ENCODE measurements around the gene RUFY1.

Gene RUFY1

DNA sequence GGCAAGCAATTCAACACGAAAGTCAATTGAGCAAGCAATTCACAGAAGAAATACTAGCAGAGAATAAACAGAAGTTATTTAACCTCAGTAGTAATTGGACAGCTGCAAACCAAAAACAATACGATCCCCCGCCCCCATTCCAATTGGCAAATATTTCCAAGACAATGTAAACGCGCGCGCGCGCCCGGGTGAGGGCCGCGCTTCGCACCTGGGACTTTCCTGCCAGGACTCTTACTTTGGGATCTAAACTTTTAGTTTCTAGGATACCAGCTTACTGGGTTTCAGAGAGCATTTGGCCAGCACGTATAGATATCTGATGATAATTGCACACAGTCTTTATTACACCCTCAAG, 8.6 kb downstream of the RUFY1 start:
- Histone ChIP-seq H3K9me3 (replicated peaks in 1 of 11) (no peaks in the 10 kb centered on the region), H3K27me3 (no peaks in the 10 kb centered on the region), H3K4me3 (no peak overlapping the region), H3K36me3 (peaks cover 55 to 91% (median 63%) of the 10 kb centered on the region in 11 experiments), H4K20me1 (peaks cover 3 to 82% (median 26%) of the 10 kb centered on the region in 11 experiments; a peak in 14 of 22 replicates), H3K4me2 (no peak overlapping the region), H3K27ac (no peak overlapping the region), H3K9ac (no peak overlapping the region), H3K4me1 (peaks cover 0 to 13% (median 2%) of the 10 kb centered on the region in 10 experiments; a peak in 11 of 20 replicates)
- no peak for TF ChIP-seq Cebpa-rat (IDR thresholded peaks at IDR 0.05)

DNA sequence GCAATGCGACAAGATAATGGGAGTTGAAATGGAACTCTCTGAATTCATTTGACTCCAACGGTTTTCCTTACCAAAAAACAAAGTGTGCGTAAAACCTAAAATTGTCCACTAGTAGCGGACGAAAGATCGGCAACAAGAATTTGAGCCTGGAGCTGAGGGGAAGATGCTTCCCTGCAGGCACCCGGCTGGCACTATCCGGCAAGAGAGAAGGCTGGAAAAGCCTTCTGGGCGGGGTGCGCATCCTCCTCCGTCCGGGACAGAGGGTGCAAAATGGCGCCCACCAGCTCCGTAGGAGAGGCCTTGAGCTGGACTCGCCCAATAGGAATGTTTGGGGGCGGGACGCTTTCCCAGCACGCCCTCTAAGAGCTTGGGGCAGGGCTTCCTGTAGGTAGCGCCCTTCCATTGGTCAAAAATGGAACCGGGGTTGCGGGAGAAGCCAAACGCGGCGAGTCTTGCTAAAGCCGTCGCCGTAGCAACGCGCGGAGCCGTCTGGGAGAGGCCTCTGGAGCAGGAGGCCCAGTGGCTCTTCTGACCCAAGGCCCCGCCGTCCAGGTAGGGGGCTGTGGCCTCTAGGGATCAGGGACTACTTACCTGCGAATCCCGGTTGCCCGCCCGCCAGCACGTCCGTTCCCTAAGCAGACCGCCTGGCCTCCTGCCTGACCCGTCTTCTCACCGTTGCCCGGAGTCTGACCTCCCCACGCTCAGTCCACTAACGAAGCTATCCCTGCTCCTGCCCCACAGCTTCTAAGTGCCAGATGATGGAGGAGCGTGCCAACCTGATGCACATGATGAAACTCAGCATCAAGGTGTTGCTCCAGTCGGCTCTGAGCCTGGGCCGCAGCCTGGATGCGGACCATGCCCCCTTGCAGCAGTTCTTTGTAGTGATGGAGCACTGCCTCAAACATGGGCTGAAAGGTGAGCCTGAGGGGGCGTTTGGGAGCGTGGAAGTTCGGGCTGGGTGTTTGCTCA, 9.2 kb downstream of the RUFY1 start:
- Histone ChIP-seq H3K4me1 (peaks cover 0 to 7% (median 0%) of the 10 kb centered on the region in 10 experiments; a peak in 2 of 20 replicates), H3K4me3 (no peak overlapping the region)

DNA sequence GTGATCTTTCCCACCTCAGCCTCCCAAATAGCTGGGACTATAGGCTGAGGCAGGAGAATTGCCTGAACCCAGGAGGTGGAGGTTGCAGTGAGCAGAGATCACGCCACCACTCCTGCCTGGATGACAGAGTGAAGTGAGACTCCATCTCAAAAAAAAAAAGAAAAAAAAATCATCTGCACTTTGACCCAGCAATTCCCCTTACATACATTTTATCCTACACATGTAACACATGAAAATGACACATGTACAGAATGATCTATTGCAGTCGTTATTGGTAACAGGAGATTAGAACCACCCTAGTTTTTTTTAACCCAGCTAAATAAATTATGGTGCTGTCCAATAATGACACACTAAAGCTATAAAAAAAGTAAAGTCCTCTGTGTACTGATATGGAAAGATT, 14.2 kb downstream of the RUFY1 start:
- peaks cover 0 to 20% (median 10%) of the 10 kb centered on the region in 10 experiments; a peak in 14 of 20 replicates for H3K4me1 ChIP-seq
- TF ChIP-seq Cebpa-rat (IDR thresholded peaks at IDR 0.05) = no peak
- no peak overlapping the region for H3K27ac ChIP-seq
- no peaks in the 10 kb centered on the region for H3K27me3 ChIP-seq
- no peaks in the 10 kb centered on the region for H3K9me3 ChIP-seq (replicated peaks in 1 of 11)
- H3K4me2 ChIP-seq = no peak overlapping the region
- peaks cover 86 to 99% (median 94%) of the 10 kb centered on the region in 11 experiments for H3K36me3 ChIP-seq
- peaks cover 2 to 29% (median 6%) of the 10 kb centered on the region in 11 experiments; a peak in 13 of 22 replicates for H4K20me1 ChIP-seq
- H3K9ac ChIP-seq = no peak overlapping the region
- H3K4me3 ChIP-seq = no peak overlapping the region

More for the DNA sequence above, 9.2 kb downstream of the RUFY1 start:
- H3K36me3 ChIP-seq = peaks cover 57 to 93% (median 70%) of the 10 kb centered on the region in 11 experiments
- no peak overlapping the region for H3K4me2 ChIP-seq
- no peak overlapping the region for H3K27ac ChIP-seq
- no peak for TF ChIP-seq Cebpa-rat (IDR thresholded peaks at IDR 0.05)
- H3K9me3 ChIP-seq (replicated peaks in 1 of 11) = no peaks in the 10 kb centered on the region
- no peaks in the 10 kb centered on the region for H3K27me3 ChIP-seq
- H3K9ac ChIP-seq = no peak overlapping the region
- peaks cover 3 to 76% (median 23%) of the 10 kb centered on the region in 11 experiments; a peak in 14 of 22 replicates for H4K20me1 ChIP-seq

DNA sequence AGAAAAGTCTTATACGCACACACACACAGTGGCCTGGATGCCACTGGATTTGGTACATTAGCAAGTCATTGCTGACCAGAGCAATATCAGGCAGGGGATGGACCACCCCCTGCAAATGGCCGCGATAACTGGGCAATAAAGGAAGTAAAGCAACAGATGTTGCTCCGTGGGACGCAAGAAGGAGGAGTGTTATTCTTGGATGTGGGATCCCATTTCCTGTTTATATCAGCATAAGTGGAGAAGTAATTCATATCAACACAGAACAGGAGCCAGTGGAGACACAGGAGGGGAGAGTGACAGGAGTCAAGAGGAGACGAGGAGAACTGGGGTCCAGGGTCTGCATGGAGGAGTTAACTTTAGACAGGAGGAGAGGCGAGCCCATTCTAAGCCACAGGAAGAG, 18.4 kb downstream of the RUFY1 start:
- Histone ChIP-seq H3K27me3 (no peaks in the 10 kb centered on the region), H3K36me3 (peaks cover 88 to 100% (median 96%) of the 10 kb centered on the region in 11 experiments), H4K20me1 (peaks cover 0 to 16% (median 0%) of the 10 kb centered on the region in 11 experiments; a peak in 7 of 22 replicates), H3K4me2 (peak overlapping the region in 7 of 11 experiments; percentile 16 to 75 (median 57); a peak in 10 of 22 replicates), H3K27ac (peak overlapping the region in 3 of 11 experiments; percentile 9 to 55 (median 21); a peak in 4 of 22 replicates), H3K9ac (peak overlapping the region in 1 of 11 experiments; percentile 22; a peak in 1 of 22 replicates), H3K4me3 (no peak overlapping the region), H3K9me3 (replicated peaks in 1 of 11) (no peaks in the 10 kb centered on the region), H3K4me1 (peaks cover 0 to 20% (median 10%) of the 10 kb centered on the region in 10 experiments; a peak in 14 of 20 replicates)
- no peak for TF ChIP-seq Cebpa-rat (IDR thresholded peaks at IDR 0.05)

DNA sequence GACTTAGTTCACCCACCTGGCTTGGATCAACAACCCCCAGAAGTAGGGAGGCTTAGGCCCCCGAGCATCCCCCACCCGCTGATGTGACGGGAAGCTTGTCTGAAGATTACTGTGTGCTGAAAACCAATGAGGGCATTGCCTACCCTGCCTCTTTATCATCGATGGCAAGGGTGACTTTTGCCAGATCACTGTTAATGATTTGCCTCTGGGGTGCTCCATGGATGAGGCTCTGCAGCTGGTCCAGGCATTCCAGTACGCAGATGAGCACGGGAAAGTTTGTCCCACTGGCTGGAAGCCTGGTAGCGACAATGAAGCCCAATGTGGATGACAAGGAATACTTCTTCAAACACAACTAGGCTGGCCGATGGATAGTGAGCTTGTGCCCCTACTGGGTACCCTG, 22.0 kb downstream of the RUFY1 start:
- H3K27me3 ChIP-seq = no peaks in the 10 kb centered on the region
- H3K4me3 ChIP-seq = no peak overlapping the region
- no peak for TF ChIP-seq Cebpa-rat (IDR thresholded peaks at IDR 0.05)
- no peak overlapping the region for H3K27ac ChIP-seq
- no peak overlapping the region for H3K9ac ChIP-seq
- no peaks in the 10 kb centered on the region for H3K9me3 ChIP-seq (replicated peaks in 1 of 11)
- H4K20me1 ChIP-seq = peaks cover 0 to 16% (median 0%) of the 10 kb centered on the region in 11 experiments; a peak in 7 of 22 replicates
- H3K4me2 ChIP-seq = no peak overlapping the region
- H3K4me1 ChIP-seq = peaks cover 0 to 20% (median 10%) of the 10 kb centered on the region in 10 experiments; a peak in 14 of 20 replicates
- peaks cover 79 to 99% (median 92%) of the 10 kb centered on the region in 11 experiments for H3K36me3 ChIP-seq

DNA sequence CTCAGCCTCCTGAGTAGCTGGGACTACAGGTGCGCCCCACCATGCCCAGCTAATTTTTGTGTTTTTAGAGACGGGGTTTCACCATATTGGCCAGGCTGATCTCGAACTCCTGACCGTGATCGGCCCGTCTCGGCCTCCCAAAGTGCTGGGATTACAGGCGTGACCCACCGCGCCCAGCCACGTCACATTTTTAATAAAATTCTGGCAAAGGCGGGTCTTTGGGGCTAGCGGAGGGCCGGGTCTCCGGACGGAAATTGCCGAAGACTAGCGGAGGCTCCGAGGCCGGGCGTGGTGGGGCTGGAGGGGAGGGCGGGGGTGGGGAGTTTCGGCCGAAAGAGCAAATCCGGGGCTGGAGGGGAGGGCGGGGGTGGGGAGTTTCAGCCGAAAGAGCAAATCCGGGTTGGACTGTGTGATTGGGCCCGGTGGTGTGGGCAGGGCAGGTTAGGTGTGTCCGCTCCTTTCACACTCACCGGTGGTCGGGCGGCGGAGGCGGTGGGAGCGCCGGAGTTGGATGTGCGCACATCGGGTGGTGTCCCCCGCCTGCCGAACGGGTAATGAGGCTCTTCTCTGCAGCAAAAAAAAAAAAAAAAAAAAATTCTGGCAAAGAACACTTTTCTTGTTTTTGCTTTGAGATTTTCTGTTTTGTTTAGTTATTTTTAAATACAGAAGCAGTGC, 27.1 kb downstream of the RUFY1 start:
- no peak overlapping the region for H3K4me3 ChIP-seq
- H3K9me3 ChIP-seq (replicated peaks in 1 of 11) = no peaks in the 10 kb centered on the region
- H3K27me3 ChIP-seq = no peaks in the 10 kb centered on the region
- H3K4me2 ChIP-seq = no peak overlapping the region
- TF ChIP-seq Cebpa-rat (IDR thresholded peaks at IDR 0.05) = no peak
- H3K27ac ChIP-seq = no peak overlapping the region
- H4K20me1 ChIP-seq = peaks cover 0 to 7% (median 0%) of the 10 kb centered on the region in 11 experiments; a peak in 4 of 22 replicates
- H3K9ac ChIP-seq = no peak overlapping the region
- peaks cover 71 to 95% (median 83%) of the 10 kb centered on the region in 11 experiments for H3K36me3 ChIP-seq
- no peaks in the 10 kb centered on the region for H3K4me1 ChIP-seq

DNA sequence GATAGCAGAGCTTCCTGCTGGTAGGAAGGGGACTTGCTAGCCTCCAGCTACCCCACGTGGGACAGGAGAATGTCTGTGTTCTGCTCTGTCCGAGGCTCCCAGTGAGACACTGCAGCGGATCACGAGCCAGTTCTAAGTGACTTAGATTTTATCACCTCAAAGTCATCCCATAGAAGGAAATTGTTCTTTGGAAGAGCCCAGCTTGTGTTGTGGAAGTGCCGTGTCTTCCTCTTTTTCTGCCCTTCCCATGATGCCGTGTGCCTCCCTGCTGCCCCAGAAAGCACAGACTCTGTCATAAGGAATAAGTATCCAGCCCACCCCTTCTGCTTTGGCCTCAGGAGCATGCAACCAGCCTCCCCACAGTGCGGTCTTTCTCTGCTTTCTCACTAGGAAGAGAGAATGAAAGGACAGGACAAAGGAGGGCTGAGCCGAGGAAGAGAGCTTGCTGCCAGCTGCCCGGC, 35.6 kb downstream of the RUFY1 start:
- Histone ChIP-seq H4K20me1 (no peaks in the 10 kb centered on the region), H3K27ac (no peak overlapping the region), H3K36me3 (peaks cover 79 to 95% (median 88%) of the 10 kb centered on the region in 11 experiments), H3K4me3 (no peak overlapping the region), H3K9ac (no peak overlapping the region), H3K9me3 (replicated peaks in 1 of 11) (no peaks in the 10 kb centered on the region), H3K27me3 (no peaks in the 10 kb centered on the region), H3K4me2 (no peak overlapping the region), H3K4me1 (peaks cover 0 to 11% (median 0%) of the 10 kb centered on the region in 10 experiments; a peak in 1 of 20 replicates)
- no peak for TF ChIP-seq Cebpa-rat (IDR thresholded peaks at IDR 0.05)

DNA sequence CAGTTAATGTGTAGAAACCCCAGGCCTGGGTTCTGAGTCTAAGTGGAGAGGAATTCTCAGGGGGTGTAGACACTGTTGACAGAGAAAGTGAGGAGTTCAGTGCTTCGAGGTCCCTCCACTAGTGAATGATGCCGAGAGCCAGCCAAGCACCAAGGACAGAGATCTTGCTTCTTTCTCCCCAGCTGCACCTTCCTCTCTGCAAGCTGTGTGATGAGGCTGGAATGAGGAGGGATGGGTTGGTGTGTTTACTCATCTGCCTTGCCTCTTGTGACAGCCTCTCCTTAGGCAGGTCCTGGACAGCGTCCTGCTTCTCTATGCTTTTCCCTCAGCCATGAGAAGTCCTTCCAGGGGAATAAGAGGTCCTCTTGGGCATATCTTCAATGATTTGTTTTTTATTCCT, 37.8 kb downstream of the RUFY1 start:
- Histone ChIP-seq H3K36me3 (peaks cover 78 to 95% (median 89%) of the 10 kb centered on the region in 11 experiments), H4K20me1 (no peaks in the 10 kb centered on the region)
- TF ChIP-seq Cebpa-rat (IDR thresholded peaks at IDR 0.05) = no peak

More for the DNA sequence above, 37.8 kb downstream of the RUFY1 start:
- H3K9ac ChIP-seq = no peak overlapping the region
- no peaks in the 10 kb centered on the region for H3K27me3 ChIP-seq
- H3K27ac ChIP-seq = no peak overlapping the region
- H3K4me2 ChIP-seq = no peak overlapping the region
- no peak overlapping the region for H3K4me3 ChIP-seq
- peaks cover 0 to 11% (median 0%) of the 10 kb centered on the region in 10 experiments; a peak in 1 of 20 replicates for H3K4me1 ChIP-seq
- H3K9me3 ChIP-seq (replicated peaks in 1 of 11) = no peaks in the 10 kb centered on the region
